GF-D8 (cell line): ENCODE results near the gene OR6C65.

Source experiments
- DNase-seq: peaks from one replicate; lab custom pipeline; 2025; lab: John Stamatoyannopoulos, UW

Gene OR6C65

DNA sequence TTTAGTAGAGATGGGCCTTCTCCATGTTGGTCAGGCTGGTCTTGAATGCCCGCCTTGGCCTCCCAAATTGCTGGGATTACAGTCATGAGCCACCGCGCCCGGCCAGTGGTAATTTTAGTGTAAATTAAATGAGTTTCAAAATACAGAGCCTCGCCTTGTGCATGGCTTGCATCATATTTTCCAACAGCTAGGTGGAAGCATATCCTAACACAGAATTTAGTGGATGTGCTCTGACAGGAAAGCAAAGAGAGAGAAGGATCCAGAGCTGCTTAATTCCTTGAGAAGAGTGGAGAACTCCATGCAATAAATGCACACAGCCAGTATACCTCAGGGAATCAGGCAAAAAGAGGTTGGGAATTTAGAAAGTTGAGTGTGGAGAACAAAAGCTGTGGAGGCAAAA is 46.0 kb downstream of the OR6C65 start:
- DNase-seq, result no peak

DNA sequence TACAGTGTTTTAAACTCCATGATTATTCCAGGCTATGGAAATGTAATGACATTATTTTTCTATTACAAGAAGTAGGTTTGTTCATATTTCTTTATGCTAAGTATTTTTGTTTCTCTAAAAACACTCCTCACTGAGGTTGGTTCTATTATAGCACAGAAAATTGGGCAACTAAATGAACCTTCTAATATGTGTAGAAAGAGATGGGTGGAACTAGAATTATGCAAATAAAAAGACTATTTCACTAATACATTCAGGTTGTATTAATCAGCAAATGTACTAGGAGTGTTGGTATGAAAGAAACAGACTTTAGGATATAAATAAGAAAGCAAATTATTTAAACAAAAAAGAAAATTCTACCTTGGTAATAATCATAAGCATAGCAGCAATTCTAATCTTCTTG is 48.5 kb downstream of the OR6C65 start:
- DNase-seq, result no peak
